HG03060 (cell line): ENCODE measurements around the gene NXPH4.
A peak's percentile ranks its signal among the peaks of the same experiment; 100 is the strongest.

ENCODE experiments used
- ATAC-seq: cut with Tn5 transposase; IDR thresholded peaks from one replicate; pipeline ENCODE4 v1.9.1; 2021; ENCODE audit warnings: low read depth, moderate number of reproducible peaks; ENCODE audit not compliant: unreplicated experiment

Gene NXPH4

DNA sequence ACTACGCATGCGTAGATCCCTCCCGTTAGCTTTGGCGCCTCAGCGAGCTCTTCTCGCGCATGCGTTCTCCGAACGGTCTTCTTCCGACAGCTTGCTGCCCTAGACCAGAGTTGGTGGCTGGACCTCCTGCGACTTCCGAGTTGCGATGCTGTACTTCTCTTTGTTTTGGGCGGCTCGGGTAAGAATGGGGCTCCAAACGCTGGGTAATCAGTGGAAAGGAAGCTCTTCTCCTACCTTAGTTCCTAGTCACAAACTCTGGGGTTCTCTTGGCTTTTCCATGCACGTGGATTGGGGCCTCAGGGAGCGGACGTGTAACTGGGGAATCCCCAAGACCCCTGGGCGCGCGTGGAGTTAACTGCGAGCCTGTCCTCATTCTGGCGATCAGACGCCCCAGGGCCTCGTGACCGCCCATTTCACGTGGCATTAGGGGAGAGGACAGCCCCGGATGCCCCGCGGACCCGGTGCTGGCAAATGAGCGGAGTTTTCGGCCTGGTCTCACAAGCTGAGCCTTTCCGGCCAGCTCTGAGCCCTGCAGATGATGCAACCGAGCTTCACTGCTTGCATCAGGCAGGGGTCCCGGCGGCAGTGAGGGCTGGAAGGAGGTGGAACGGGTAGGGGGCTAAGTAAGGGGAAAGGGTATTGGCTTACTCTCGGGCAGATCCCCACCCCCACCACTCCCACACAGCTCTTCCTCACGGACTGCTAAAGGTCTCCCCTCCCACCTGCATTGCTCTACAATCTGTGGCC is 13.2 kb downstream of the NXPH4 start, which contains the start of gene SHMT2:
Gene SHMT2 (plus strand): TSS at position 78 of the 747 bp plus-strand sequence. CDS start 68 bp downstream, at position 146.
- peak; percentile 53 for ATAC-seq

DNA sequence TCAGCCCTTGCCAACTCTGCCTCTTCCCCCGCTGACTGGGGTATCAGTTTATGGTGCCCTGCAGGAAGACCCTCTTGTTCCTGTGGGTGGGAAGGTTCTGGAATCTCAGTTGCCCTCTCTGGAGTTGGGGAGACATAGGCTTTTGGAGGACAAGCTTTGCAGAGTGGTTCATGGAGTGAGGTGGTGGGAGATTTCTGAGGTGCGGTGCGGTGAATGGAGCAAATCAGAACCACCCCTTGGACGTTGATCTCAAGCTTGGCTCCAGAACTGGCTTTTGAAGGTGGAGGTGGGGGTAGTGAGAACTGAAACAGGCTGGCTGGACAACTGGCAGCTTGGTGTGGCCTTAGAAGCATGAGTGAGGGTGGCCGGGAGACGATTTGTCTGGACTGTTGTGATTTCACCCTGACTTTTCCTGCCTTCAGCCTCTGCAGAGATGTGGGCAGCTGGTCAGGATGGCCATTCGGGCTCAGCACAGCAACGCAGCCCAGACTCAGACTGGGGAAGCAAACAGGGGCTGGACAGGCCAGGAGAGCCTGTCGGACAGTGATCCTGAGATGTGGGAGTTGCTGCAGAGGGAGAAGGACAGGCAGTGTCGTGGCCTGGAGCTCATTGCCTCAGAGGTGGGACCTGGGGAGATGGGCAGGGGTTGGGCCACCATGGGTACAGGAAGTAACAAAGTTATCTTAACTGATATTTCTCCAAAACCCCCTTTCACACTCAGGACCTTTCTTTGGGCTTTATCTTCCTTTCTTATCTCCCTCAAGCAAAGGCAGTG is 14.0 kb downstream of the NXPH4 start:
- ATAC-seq = no peak

DNA sequence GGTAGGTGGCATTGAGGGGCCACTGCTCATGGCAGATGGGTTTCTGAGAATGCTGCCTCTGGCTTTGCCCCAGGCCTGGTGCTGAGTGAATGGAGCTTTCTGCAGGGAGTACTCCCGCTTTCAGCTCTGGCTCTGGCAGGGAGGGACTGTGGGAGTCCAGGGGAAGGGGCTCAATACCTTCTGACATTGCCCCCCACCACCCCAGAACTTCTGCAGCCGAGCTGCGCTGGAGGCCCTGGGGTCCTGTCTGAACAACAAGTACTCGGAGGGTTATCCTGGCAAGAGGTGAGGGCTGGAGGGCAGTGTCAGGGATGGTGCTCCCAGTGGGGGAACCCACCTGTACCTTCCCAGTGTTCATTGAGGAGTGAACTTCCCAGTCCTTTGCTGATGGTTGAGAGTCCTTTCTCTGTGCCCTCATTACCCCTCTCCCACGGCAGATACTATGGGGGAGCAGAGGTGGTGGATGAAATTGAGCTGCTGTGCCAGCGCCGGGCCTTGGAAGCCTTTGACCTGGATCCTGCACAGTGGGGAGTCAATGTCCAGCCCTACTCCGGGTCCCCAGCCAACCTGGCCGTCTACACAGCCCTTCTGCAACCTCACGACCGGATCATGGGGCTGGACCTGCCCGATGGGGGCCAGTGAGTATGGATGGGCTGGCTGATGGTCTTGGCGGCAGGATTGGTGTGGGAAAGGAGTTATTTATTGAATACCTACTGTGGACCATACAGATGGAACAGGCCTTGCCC is 14.9 kb downstream of the NXPH4 start:
- ATAC-seq = no peak

DNA sequence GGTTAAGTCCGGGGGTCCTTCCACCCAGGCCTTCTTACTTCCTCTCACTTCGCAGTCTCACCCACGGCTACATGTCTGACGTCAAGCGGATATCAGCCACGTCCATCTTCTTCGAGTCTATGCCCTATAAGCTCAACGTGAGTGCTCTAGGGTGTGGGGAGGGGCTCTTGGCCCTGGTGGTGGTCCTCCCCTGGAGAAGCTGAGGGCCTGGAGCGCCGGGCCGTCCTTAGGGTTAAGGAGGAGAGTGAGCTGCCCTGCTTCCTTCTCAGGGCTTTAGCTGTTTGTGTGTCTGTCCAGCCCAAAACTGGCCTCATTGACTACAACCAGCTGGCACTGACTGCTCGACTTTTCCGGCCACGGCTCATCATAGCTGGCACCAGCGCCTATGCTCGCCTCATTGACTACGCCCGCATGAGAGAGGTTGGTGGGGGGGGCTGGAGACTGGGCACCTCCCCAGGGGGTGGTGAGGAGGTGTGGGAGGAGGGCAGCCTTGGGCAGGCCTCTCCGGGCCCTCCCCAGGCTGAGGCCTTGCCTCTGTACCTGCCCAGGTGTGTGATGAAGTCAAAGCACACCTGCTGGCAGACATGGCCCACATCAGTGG is 15.7 kb downstream of the NXPH4 start:
- no peak for ATAC-seq

DNA sequence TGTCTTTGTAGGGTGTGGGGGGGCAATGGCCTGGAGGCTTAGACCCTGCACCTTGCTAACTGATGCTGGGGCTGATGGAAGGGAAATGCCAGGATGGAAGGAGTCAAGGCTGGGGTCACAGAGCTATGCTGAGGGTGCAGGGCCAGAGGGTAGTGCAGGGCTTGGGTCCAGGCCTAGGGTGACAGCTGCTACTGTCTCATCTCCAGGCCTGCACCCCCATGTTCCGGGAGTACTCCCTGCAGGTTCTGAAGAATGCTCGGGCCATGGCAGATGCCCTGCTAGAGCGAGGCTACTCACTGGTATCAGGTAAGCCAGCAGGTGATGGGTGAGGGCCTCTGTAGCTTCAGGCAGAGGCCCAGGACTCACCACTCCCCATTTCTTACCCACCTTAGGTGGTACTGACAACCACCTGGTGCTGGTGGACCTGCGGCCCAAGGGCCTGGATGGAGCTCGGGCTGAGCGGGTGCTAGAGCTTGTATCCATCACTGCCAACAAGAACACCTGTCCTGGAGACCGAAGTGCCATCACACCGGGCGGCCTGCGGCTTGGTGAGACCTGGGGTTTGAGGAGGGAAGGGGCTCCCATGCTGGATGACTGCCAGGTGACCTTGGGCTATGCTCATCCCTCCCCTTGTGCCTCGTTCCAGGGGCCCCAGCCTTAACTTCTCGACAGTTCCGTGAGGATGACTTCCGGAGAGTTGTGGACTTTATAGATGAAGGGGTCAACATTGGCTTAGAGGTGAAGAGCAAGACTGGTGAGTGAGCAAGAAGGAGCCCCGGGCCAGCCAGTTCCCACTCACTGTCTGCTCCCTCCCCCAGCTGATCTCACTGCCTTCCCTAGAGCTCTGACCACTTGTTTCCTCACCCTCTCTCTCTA is 17.0 kb downstream of the NXPH4 start:
- ATAC-seq = no peak

DNA sequence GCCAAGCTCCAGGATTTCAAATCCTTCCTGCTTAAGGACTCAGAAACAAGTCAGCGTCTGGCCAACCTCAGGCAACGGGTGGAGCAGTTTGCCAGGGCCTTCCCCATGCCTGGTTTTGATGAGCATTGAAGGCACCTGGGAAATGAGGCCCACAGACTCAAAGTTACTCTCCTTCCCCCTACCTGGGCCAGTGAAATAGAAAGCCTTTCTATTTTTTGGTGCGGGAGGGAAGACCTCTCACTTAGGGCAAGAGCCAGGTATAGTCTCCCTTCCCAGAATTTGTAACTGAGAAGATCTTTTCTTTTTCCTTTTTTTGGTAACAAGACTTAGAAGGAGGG is 17.6 kb downstream of the NXPH4 start:
- ATAC-seq = no peak

DNA sequence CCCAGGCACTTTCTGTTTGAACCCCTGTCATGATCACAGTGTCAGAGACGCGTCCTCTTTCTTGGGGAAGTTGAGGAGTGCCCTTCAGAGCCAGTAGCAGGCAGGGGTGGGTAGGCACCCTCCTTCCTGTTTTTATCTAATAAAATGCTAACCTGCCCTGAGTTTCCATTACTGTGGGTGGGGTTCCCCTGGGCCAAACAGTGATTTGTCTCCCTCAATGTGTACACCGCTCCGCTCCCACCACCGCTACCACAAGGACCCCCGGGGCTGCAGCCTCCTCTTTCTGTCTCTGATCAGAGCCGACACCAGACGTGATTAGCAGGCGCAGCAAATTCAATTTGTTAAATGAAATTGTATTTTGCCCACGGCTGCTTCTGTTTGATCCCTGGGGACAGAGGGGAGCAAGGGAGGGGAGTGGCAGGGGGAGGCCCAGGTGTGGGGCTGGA is 18.0 kb downstream of the NXPH4 start:
- no peak for ATAC-seq

DNA sequence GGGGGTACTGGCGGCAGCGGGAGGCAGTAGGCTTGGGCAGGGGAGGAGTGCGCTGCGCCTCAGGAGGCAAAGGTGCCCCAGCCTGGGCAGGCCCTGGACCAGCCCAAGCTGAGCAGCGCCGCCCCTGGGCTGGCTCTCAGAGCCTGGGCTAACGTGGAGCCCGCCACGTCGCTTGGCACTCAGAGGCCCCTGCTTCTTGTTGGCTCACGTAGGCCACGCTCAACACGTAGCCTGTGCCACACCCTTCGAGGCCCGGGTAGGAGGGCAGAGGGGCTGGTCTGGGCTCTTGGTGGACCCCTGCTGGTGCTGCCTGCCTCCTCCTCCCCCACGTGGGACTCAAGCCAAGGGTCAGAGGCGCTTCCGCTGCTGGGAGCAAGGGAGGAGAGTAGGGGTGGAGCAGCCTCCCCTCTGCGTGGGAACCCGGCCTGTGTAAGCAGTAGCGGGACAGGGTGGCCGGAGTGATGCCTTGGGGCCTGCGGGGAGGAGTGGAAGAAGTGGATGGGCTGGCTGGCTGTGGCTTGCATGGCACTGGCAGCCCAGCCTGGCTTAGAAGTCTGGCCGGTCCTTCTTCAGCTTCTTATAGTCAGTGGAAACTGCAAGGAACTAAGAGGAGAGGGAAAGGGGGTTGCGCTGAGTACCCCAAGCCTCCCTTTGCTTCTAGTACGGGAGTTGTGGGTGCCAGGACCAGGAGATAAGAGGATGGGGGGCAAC is 18.6 kb downstream of the NXPH4 start:
- ATAC-seq = no peak

DNA sequence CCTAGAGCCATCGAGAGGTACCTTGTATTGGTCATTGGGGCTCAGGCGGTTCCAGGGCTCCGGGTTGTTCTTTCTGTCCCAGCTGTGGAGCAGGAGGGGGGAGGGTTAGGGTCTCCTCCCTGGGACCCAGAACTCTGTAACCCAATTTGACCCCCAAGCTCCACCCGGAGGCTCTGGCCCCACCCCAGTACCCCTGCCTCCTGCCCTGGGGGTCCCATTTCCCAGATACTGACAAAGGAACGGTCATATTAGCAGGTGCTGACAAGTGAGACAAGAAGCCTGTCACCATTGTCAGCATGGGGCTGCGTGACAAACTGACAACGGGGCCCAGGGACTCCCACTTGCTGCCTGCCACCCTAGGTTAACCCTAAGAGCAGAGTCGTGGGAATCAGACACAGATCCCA is 19.1 kb downstream of the NXPH4 start:
- no peak for ATAC-seq

DNA sequence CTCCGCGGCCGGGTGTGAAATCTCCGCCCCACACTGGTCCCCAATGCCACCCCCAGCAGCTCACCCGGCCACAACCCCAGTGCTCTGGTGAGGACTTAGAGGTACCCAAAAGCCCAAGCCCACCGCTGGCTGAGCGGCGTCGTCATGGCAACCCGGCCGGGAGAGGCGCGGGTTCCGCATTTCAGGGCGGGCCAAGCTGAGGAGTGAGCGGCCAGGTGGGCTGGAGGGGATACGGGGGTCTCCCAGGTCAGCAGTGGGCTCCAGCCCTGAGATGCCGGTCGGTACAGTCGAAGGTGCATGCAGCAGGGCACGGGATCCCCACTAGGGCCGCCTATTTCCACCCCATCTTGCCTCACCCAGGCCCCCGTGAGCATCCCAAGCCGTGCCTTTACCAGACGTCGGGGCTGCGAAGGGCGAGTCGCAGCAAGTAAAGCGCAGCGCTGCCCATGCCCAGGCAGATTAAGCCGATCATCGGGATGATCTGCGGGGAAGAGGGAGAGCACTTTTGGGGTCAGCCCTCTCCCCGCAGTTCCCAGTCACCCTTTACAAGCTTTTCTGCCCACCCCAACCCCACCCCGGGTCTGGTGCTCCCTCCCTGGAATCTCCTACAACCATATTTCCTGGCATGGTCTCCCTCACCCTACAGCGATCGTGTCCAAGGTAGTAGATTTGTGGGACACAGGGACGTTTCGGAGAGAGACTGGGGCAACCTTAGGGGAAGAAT is 19.8 kb downstream of the NXPH4 start:
- no peak for ATAC-seq

DNA sequence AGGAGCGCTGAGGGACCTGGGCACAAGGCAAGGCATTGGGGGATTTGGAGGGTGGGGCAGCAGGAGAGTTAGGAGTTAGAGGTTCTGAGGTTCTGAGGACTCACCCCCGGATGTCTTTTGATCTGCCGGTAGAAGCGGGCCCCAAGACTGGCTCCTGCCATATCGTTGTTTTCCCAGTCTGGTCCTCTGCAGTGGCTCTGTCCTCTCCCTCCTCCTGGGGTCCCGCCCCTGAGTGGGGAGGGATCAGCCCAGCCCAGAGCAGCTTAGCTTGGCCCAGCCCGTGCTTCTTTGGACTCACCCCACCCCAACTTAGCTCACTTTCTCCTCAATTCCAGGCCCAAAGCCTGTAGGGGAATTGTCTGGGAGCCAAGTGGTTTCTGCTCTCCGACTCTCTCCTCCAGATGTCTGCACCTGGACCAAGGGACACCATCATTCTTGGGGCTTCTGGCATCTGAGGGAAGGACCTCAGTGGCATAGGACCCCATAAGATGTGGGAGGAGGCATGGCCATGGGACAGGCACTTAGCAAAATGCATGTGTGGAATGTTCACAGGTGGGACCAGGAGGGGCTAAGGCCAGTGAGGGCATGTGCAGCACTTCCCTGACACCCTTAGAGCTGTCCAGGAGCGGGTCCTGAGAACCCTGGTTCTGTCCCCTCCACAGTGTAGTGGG is 20.5 kb downstream of the NXPH4 start:
- ATAC-seq = no peak

DNA sequence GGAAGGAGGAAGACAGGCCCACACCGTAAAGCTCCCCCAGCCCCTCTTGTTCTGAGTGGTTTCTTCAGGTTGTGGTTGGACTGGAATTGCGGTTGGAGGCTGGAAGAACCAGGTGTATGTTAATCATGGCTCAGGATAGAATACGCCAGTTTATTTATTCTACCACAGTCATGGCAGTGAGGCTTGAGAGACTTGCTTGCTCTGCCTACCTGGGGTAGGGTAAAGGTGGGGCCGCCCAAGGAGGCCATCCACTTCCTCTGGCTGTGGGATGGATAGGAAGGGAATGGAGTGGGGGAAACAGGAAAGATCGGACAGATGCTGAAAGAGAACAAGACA is 21.0 kb downstream of the NXPH4 start:
- ATAC-seq = no peak

DNA sequence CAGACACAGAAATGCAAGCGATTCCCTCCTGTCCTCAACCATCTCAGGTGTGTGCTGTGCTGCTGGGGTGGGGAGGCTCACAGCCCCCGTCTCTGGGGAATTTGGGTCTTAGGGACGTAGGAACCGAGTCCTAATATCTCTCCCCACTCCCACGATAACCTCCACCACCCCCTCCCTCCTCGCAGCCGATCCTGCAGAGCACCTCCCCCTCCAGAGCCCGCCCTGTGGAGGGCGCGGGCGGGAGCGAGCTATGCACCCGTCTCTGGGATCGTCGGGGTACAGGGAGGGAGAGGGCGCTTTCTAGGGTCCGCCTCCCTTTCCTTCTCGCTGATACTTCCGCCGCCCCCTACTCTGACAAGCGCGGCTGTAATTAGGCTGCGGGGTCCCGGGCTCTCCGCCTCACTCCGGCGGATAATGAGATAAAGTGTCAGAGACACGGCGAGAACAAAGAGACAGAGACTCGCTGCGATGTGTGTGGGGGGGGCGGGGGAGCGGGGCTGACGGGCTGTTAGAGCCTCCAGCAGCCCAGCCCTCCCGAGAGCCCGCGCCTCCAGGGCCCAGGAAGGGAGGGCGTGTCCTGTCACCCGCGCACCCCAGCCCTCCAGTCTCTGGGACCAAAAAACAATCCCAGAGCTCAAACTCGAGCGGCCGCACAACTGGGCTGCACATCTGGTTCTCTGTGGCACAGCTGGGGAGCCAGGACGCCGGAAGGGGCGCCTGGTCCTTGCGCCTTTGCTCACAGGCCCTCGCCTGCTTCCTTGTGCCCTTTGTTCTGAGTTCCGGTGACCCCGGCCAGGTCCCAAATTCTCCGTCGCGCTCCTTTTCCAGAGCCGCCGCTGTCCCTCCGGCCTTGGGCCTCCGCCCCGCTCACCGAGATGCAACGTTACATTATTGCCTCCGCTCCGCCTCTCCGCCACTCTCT is 21.6 kb downstream of the NXPH4 start:
- no peak for ATAC-seq

DNA sequence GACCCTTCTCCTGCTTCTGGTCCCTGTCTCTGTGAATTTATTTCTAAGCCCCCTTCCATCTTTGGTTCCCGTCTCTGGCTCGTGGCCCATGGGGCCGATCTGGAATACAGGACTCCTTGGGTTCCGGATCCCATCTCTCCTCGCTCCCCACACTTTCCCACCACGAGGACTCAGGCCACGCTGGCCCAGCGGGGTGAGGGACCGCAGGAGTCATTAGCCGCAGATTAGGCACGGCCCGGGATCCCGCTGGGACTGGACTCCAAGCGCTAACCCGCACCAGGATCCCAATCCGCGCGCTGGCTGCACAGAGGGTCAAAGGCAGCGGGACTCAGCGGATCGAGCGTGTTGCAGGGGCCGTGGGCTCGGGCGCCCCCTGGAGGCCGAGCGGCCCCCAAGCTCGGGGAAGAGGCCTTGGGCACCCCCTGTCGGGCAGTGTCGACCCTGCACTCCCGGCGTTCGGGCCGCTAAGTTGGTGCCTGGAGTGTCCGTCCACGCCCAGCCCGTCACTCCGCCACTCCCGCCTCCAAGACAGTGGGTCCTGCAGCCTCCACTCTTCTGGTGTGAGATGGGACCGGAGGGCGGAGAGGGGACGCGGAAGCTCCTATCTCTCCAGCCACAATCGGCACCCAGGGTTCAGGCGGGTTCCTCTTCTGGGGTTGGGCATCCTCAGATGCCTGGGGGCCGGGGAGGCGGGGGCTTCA is 22.4 kb downstream of the NXPH4 start:
- no peak for ATAC-seq

DNA sequence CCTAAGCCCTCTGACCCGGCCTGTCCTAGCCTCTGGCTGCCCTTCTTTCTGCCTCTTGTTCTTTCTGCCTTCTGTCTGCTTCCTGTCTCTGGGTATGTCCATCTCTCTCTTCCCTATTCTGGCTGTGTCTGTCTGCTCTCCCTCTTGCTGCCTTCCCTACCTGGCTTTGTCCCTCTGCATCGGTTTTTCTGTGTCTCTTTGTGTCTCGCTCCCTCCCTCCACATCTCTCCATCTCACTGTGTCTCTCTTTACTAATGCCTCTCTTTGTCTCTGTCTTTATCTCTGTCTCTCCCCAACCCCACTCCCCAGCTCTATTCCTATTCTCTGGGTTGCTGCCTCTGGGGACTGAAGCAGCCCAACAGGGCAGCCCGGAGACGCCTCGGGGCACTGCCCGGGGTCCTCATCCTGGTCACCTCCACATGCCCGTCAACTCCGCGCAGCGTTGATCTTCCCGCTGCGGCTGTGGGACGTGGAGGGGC is 23.0 kb downstream of the NXPH4 start:
- ATAC-seq = no peak
